ENCODE results near the gene DNM1.

DNM1 gene

DNA sequence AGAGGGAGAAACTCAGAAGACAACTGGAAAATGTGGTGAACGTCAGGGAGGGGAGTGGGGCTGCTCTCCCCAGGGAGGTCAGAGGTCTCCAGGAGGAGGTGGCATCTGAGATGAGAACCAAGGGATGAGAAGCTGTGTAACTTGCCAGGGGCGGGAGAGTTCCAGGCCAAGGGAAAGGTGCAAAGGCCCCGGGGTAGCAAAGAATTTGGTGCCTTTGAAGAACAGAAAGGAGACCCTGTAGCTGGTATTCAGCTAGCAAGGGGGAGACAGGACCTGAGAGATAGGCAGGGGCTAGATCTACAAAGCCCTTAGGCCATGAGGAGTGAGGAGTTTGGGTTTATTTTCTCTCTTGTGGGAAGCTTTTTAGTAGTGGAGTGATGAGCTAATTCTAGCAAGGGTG is 3.3 kb downstream of the DNM1 start:
- DNase-seq: no peak

DNA sequence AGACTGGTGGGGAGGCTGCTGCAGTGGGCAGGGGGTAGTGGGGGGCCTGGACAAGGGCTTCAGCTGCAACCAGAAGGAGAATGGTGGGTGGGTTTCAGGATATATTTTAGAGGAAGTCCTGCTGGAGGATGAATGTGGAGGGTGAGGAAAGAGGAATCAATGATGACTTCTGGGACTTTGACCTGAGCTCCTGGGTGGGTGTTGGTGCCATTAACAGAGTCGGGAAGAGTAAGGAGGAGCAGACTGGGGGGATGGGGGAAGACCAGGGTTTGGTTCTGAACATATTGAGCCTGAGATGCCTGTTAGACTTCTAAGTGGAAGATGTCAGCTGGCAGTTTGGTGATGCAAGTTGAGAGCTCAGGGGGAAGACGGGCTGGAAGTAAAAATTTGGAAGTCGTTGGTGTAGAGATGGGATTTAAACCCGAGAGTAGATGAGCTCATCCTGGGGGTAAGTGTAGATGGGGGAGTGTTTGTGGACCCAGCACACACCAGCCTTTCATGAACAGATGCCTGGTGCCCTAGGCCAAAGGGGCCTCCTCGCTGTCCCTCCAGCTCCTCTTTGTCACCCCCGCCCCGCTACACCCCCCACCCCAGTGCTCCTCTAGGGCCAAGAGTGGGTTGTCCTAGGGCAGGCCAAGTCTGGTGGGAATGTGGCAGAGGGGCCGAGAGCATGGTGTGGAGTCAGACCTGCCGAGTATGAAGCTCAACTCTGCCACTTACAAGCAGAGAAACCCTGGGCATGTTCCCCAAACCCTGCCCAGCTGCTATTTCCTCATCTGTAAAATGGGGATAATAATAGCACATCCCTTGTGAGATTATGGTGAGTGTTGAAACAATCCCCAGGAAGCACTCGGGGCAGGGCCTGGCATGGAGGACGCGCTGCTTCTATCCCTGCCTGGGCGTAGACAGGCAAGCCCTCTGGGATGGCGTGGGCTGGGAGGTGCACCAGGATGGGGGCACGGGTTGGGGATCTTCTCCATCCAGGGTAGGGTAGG is 4.0 kb downstream of the DNM1 start:
- no peak for DNase-seq

DNA sequence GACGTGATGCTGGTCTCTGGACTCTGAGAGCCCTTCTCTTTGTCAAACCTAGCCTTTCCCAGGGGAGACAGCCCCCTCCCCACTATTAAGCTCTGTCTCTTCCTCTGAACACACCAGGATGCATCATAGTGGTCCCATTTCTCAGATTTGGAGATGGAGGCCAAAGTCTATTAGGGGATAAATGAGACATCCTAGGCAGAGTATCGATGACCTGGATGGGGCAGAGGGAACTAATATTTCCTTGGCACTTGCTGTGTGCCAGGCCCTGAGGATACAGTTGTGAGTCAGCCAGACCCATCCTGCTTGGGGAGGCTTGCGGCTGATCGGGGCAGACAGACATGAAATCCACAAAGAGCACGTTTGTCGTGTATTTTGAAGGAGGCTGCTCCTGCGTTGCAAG is 5.2 kb downstream of the DNM1 start:
- DNase-seq: no peak

DNA sequence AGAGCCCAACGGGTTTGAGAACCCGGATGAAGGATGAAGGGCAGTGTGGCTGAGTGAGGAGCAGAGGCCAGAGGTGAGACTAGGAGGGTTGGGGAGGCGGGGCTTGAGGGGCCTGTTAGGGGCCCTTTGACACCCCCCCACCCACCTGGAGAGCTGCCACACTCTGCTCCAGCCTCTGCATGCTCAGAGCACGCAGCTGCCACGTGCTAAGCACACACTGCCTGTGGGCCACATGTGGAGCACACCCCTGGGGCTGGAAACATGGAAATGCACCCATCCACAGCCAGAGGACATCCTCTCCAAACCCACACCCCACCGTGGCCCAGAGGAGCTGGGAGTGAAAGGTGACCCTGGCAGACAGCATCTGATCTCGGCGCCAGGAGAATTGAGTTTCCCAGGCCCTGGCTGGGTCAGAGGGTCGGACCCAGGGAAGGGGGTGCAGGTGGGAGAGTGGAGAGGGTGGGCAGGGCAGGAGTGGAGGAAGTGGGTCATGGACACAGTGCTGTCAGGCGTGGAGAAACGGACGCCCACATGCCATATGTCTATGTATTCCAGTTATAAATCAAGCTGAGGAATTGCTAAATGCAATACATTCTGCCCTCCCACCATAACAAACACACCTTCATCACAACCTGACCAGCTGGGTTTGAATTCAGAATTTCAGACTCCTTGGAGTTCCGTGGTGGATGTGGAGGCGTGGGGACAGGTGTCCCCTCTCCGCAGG is 5.9 kb downstream of the DNM1 start:
- DNase-seq: no peak

DNA sequence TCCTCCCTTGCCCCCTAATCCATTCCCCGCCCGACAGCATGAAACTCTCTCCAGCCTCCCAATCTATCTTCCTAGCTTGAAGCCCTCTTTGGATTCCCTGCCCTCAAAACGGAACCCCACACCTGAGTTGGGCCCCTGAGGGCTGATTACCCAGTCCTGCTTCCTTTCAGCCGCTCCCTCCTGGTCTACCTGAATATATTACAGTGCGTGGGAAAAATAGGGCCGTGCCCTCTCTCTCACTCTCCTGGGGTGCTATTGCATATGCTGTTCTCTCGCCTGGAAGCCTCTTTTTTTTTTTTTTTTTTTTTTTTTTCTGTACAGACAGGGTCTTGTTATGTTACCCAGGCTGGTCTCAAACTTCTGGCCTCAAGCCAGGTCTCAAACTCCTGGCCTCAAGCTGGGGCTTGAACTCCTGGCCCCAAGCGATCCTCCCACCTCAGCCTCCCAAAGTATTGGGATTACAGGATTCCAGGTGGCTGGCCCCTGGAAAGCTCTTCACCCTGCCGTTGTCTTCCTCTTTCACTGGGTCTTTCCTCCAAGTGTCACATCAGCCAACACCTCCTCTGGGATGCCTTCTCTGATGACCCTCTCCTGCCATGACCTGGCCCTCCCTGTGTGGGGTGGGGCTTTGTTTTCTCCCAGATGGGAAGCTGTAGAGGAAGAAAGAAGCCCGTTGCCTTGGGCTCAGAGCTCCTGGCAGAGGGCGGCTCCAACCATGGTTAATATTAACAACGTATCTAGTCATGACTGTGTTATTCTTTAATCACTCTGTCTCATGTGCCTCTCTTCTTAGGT is 8.2 kb downstream of the DNM1 start:
- DNase-seq: no peak

DNA sequence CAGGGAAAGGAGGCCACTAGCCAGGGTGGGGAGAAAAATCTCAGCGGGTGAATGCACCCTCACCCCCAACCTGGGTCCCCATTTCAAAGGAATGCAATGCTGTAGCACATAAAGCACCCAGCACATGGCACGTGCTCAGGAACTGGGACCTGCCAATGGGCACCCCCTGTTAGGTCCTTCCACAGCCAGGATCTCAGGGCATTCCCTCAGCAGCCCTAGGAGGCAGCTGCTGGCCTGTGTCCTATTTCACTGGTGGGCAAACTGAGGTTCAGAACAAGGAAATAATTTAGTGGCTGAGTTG is 8.8 kb downstream of the DNM1 start:
- DNase-seq: no peak

DNA sequence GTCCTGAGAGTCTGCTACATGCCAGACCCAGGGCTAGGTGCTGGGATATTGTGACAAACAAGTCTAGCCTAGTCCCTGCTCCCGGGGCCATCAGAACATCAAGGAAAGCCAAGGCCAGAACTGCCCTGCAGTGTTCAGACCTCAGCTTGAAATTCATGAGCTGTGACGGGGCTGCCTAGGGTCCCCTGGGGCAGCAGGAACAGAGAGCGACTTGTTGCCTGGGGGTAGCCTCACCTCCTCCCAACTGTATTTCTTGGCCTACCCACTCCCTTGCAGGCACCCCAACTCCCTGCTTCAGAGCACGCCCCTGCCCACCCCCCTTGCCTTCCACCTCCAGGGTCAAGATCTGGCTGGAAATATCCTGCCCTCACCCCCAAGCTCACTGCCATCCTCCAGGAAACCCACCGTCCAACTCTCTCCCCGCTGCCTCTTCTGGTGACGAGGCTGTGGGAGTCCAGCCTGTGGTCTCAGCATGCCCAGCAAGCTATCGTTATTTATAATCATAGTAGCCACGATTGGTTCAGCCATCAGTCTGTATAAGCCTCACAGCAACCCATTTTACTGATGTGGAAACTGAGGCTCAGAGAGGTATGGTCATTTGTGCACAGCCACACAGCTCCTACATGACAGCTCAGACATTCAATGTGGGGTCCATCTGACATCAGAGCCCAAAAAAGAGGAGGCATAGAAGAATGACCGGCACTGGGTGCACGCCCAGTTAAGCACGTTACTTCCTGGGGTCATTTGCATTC is 10.7 kb downstream of the DNM1 start:
- DNase-seq: no peak

DNA sequence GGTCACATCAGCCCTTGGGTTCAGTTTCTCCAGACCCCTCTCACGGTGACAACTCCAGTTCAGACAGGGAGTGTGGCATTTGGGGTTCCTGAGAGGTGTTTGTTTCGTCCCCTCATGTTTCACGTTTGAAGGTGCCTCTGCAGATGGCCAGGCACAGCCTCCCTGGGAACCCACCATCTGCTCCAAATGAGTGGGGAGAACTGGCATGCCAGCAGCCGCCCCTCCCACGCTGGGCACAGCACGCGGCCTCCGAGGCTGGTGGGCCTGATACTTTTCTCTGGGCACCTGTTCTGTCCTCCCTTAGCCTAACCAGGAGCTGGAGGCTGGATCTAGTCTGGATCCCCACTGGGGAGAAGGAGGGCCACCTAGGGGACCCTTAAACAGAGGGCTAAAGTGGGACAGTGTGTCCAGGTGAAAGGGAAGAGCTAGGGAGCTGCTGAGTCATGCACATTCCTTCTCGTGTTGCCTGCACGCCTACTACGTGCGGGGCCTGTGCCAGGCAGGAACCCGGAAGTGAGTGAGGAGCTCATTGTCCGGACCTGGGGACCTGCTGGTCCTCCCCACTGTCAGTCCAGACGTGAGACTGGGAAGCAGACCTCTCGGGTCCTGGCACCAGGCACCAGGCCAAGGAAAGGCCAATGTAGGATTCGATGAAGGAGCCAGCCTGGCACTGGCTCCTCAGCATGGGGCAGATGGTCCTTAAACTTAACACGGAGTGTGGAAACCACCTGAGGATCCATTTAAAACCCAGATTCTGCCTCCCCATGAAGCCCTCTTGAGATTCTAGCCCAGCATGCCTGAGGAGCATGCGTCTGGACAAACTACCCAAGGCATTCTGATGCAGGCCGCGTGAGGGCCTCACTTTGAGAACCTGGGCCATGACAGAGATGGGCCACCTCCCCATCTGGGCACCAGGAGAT is 11.7 kb downstream of the DNM1 start:
- no peak for DNase-seq

DNA sequence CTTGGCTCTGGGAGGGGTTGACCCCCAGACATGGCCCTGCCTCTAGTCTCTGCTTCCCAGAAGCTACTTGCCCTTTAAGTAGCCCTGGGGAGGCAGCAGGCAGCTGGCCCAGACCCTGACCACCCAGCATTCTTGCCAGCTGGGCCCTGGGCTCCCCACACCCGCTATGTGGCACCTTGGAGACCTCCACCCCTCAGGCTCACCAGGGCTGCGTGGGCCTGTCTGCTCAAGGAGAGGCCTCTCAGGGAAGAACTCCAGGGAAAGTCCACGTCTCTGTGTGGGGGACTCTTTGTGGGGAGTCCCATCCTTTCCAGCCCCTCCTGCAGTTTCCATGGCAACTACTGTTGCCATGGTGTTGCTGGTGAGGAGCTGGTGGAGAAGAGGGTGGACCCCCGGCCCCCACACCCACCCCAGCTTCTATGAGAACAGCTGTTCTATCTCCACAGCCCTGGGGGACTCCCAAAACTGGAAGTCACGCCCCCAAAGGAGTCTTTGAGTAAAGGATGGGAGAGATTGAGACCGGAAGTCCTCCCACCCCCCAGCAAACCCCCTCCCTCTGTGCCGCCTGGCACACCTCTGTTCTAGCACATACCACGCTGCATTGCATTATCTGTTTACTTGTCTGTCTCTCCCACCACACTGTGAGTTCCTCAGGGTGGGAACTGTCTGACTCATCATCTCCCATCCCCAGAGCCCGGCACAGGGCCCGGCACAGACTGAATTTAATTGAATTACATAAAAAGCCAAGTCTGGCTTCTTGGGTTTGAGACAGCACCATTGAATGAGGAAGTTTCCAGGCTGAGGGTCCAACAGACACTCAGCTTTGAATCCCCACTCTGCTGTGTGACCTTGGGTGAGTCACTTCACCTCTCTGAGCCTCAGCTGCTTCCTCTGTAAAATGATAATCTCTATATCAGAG is 12.6 kb downstream of the DNM1 start:
- DNase-seq: no peak

DNA sequence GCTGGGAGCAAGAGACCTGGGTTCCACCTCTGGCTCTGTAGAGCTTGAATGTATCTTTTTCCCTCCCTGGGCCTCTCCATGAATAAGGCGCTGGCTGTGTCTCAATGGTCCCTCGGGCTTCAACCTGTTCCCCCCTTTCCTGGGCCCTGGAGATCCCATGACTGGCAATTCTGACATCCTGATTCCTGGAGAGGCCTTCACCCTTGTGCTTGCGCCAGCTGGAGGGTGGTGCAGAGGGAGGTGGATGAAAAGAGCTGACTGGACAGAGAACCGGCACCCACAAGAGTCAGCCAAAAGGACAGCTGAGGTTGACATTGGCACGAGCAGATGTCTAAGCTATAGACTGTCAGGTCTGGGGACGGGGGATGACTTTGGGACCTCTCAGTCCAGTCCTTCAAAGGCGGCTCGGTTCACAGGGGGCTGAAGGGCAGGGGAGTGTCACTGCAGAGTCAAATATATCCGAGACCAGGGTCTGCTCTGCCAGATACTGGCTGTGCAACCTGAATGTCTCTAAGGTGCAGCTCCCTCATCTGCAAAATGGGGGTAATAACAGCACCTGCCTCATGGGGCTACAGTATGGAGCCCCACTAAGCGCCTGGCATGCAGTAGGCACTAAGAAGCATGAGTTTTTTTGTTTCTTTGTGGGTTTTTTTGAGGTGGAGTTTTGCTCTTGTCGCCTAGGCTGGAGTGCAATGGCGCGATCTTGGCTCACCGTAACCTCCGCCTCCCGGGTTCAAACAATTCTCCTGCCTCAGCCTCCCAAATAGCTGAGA is 13.8 kb downstream of the DNM1 start:
- DNase-seq: no peak

DNA sequence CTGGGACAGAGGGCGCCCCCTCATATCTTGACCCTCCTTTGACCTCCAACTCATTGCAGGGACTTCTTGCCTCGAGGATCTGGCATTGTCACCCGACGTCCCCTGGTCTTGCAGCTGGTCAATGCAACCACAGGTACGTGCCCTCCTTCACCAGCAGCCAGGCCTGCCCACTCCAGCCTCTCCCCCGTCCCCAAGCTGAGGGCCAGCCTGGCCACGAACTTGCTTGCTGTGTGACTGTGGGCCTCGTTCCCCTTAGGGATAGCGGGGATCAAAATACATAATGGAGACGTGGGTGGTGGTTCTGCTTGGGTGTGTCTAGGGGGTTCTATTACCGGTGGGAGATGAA is 15.0 kb downstream of the DNM1 start:
- no peak for DNase-seq

DNA sequence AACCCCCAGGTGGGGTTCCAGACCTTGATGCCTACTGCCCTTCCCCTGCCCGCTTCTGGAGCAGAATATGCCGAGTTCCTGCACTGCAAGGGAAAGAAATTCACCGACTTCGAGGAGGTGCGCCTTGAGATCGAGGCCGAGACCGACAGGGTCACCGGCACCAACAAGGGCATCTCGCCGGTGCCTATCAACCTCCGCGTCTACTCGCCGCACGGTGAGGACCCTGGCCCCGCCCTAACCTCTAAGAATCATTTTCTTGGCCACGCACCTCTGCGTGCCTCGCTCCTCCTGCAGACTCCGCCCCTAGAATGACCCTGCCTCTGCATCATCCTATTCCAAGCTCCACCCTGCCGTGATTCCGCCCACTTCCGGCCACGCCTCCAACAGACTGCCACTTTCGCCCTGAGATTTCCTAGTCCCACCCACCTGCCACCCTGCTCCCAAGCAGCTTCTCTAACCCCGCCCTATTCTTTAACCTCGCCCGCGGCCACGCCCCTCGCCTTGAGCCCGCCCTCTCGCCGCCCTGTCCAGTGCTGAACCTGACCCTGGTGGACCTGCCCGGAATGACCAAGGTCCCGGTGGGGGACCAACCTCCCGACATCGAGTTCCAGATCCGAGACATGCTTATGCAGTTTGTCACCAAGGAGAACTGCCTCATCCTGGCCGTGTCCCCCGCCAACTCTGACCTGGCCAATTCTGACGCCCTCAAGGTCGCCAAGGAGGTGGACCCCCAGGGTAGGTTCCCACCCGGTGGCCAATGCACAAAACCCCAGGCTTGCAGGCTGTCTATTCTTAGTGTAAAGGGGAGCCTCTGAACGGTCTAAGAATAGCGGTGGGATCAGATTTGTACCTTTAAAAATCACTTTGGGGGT is 15.6 kb downstream of the DNM1 start:
- DNase-seq: no peak

DNA sequence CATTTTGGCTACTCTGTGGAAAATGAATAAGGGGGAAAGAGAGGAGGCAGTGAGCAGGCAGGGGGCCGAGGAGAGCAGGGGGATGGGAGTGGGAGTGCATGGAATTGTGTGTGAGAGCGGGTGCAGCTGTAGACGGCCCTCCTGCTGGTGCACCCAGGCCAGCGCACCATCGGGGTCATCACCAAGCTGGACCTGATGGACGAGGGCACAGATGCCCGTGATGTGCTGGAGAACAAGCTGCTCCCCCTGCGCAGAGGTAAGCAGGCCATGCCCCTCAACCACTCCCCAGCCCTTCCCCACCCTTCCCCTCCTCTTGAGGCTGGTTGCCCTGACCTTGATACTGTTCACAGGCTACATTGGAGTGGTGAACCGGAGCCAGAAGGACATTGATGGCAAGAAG is 16.7 kb downstream of the DNM1 start:
- DNase-seq: no peak

DNA sequence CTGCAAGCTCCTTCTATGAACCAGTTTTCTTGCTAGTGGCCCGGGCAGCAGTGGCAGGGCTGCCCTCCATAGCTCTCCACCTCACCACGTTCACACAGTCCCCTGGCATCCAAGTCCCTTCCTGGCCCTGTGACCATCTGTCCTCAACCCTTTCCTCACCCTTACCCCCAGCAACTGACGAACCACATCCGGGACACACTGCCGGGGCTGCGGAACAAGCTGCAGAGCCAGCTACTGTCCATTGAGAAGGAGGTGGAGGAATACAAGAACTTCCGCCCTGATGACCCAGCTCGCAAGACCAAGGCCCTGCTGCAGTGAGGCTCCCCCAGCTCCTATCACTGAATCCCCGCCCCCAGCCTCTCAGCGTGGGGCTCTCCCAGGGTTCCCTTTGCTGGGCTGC is 18.8 kb downstream of the DNM1 start:
- no peak for DNase-seq

DNA sequence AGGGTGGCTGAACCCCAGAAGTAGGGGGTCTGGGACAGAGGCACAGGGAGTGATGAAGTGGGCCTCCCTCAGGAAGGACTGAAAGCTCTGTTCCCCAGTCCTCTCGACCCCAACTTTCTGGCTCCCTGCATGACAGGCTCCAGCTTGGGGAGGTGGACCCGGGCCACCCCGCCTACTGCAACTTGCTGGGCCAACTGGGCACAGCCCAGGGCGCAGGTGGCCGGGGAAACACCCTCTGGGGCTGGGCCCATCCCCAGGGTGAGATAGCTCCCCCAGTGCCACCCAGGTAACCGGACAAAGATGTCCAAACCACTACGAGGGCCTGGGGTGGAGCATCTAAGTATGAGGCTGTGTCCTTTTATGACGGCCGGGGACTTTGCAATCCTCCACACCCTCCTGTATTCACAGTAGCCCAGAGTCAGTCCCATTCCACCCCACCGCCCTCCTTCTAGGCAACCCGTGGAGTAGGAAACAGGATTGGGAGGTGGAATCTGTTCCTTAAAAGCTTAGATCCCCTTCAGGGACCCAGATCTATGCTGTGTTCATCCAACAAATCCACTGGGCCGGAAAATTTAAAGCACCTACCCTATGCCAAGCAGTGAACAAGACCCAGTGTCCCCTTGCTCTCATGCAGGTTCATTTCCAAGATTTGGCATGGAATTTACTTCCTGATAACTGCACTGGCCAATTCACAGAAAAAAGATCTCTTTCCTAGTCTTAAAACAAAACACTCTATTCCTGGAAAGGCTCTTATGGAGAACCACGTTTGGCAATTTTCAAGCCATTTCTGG is 19.9 kb downstream of the DNM1 start:
- DNase-seq: no peak

DNA sequence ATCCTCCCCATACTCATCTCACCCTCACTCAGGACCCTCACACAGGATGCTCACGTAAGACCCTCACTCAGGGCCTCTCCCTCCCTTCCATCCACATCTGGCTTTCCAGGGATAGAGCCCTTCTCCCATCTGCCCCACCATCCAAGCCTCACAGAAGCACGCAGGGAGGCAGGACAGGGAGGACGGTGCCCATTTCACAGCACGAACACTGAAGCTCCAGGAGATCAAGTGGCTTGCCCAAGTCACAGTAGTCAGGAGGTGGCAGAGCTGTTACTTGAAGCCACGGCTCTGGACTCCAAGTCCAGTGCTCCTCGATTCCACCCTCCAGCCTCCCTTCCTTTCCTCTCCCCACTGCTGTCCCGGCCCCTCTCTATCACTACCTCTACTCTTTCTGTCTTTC is 21.7 kb downstream of the DNM1 start:
- DNase-seq: no peak

DNA sequence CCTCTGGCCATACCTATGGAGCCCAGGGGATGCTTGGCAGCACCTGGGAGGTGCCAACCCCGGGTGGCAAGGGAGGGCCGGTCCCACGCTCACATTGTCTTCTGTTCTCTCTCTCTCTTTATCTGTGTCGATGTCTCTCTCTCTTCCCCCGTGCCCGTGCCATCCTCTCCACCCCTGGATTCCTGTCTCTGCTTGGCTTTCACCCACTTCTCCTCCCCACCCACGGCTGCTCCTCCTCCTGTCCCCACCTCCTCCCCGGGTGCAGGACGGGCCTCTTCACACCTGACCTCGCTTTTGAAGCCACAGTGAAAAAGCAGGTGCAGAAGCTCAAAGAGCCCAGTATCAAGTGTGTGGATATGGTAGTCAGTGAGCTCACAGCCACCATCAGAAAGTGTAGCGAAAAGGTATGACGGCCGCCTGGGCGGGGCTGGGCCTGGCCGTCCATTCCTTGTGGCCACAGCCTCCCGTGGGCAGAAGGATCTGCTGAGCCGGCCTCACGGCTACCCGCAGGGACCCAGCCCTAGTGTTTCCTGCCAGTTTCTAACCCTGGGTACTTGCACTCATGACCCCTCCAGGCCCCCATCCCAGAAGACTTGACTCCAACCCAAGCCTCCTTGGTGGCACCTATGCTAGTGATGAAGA is 22.7 kb downstream of the DNM1 start:
- DNase-seq: no peak

DNA sequence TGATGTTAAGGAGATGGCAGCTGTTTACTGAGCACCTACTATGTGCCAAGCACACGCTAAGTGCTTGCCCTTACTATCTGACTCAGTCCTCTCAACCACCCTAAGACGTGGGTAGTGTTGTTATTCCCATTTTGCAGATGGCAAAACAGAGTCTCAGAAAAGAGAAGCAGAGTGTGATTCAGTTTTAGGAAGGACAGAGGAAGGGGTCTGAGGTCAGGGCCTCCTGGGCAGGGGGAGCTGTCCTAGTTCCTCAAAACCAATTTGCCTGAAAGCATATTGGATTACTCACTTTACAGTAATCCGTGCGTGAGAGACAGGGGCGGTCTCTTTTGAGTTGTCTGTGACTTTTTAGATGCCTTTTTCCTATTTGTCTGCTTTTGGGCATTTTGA is 23.2 kb downstream of the DNM1 start:
- DNase-seq: no peak

All from NCI-H1092 (cell line).